Measurements from ENCODE around the gene GAL3ST2.

- TF ChIP-seq POLR2AphosphoS5 (IDR thresholded peaks at IDR 0.05) = no peak
- TF ChIP-seq POLR2A (IDR thresholded peaks at IDR 0.05) = no peak
- TF ChIP-seq CTCF (IDR thresholded peaks at IDR 0.05) = no peak
- no peak for TF ChIP-seq EP300 (IDR thresholded peaks at IDR 0.05)
These were observed 65.4 kb downstream of the GAL3ST2 start for GRCh38 chr2:241842067-241842415.

All from gastroesophageal sphincter (tissue), 3 donors.